ENCODE measurements around the gene ZBTB34.
A peak's percentile ranks its signal among the peaks of the same experiment; 100 is the strongest.

ZBTB34 gene

GRCh38 chr9:126834672-126835071 lies 25.8 kb upstream of the ZBTB34 start:
- no peak for ATAC-seq (replicated peaks)
- no peak overlapping the region for H3K4me3 Mint-ChIP-seq
- H3K9me3 Mint-ChIP-seq = no peaks in the 10 kb centered on the region
- no peaks in the 10 kb centered on the region for H3K27me3 Mint-ChIP-seq
- H3K36me3 Mint-ChIP-seq = peaks cover 37 to 70% of the 10 kb centered on the region in 2 donors
- no peak overlapping the region for H3K27ac Mint-ChIP-seq
- DNase-seq = no peak
- H3K4me1 Mint-ChIP-seq = peaks cover 39 to 58% of the 10 kb centered on the region in 2 donors

DNA sequence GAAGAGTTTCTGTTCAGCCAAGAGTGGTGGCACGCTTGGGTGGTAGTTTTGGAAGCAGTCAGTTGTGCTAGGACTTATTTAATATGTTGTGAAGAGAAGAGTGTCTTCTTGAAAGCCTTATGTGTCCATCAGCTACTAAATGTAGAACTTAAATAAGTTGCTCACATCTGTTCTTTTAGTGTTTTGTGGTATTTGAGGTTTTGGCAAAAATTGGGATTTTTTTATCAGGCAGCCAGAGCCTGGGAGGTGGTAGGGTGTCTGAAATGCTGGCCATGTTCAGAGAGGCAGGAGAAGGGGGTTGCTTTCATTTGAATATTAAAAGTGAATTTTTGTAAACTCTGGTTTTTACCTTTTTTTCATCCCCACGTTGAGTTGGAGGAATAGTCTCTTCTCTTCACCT lies 24.2 kb upstream of the ZBTB34 start:
- Mint-ChIP-seq H3K27me3 (no peaks in the 10 kb centered on the region), H3K27ac (peak overlapping the region; percentile 7), H3K4me3 (no peak overlapping the region), H3K36me3 (peaks cover 32 to 62% of the 10 kb centered on the region in 2 donors), H3K4me1 (peaks cover 41 to 61% of the 10 kb centered on the region in 2 donors), H3K9me3 (no peaks in the 10 kb centered on the region)
- ATAC-seq (replicated peaks) (no peak), DNase-seq (no peak)

DNA sequence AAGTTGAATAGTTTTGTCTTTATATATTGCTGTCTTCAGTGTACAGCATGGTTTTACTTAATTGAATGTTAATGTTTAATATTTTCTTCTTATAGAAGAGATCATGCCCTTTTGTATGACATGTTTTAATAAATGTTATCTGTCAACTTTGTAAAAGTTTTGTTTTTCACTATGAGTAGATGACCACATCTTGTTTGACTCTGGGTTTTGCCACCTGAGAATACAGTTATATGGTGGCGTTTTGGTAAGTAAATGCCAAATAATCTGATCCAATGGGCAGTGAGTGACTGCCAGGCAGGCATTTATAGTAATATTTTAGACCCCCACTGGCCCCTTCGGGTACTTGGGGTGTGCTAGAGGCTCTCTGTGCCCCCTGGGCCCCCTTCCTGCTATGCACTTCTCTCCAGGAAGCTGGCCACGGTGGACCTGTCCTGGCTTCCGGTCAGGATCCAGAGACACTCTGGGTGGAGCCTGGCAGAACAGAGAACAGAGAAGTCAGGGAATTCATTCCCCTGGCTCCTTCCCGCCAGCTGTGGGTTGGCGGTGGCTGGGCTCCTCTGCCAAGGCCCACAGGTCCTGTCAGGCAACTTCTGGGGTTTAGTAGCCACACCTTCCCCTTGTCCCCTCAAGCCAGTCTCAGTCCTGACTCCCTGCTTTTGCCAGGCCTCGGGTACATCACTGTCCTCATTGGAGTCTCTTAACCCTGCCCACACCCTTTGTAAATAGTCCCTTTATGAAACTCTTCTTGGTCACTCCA lies 22.2 kb upstream of the ZBTB34 start:
- Mint-ChIP-seq H3K27me3 (no peaks in the 10 kb centered on the region), H3K4me1 (peaks cover 40 to 62% of the 10 kb centered on the region in 2 donors), H3K4me3 (no peak overlapping the region), H3K9me3 (no peaks in the 10 kb centered on the region), H3K36me3 (peaks cover 20 to 49% of the 10 kb centered on the region in 2 donors), H3K27ac (peak overlapping the region; percentile 59)
- ATAC-seq (replicated peaks) = peak; percentile 54 to 63
- no peak for DNase-seq

- H3K4me3 Mint-ChIP-seq = no peak overlapping the region
- DNase-seq (no peak), ATAC-seq (replicated peaks) (peak in 1 of 2 donors; percentile 53)
- H3K27me3 Mint-ChIP-seq = no peaks in the 10 kb centered on the region
- H3K4me1 Mint-ChIP-seq = peaks cover 38 to 60% of the 10 kb centered on the region in 2 donors
- H3K9me3 Mint-ChIP-seq = no peaks in the 10 kb centered on the region
- H3K36me3 Mint-ChIP-seq = peaks cover 13 to 42% of the 10 kb centered on the region in 2 donors
- peak overlapping the region; percentile 59 for H3K27ac Mint-ChIP-seq
Measured at GRCh38 chr9:126838895-126839294, 21.5 kb upstream of the ZBTB34 start.

DNA sequence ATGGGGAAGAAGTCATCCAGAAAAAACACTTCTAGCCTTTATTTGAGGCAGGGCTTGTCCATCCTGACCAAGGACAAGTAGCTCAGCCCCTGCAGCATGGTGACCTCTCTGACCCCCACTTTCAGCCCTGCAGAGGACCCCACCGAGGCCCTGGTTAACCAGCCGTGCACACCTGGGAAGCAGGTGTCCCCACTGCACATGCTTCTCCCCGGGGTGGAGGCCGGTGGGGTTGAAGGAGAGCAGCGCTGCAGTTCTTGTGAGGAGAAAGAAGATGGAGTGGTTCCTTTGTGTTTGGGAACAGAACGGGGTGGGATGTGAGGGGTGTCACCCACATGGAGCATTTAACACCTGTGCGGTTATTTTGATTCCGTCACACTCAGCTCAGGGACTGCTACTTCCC lies 21.1 kb upstream of the ZBTB34 start:
- Mint-ChIP-seq H3K36me3 (peaks cover 9 to 38% of the 10 kb centered on the region in 2 donors), H3K9me3 (no peaks in the 10 kb centered on the region), H3K27me3 (no peaks in the 10 kb centered on the region), H3K4me1 (peaks cover 37 to 56% of the 10 kb centered on the region in 2 donors), H3K27ac (peak overlapping the region; percentile 39), H3K4me3 (no peak overlapping the region)
- no peak for DNase-seq
- no peak for ATAC-seq (replicated peaks)

DNA sequence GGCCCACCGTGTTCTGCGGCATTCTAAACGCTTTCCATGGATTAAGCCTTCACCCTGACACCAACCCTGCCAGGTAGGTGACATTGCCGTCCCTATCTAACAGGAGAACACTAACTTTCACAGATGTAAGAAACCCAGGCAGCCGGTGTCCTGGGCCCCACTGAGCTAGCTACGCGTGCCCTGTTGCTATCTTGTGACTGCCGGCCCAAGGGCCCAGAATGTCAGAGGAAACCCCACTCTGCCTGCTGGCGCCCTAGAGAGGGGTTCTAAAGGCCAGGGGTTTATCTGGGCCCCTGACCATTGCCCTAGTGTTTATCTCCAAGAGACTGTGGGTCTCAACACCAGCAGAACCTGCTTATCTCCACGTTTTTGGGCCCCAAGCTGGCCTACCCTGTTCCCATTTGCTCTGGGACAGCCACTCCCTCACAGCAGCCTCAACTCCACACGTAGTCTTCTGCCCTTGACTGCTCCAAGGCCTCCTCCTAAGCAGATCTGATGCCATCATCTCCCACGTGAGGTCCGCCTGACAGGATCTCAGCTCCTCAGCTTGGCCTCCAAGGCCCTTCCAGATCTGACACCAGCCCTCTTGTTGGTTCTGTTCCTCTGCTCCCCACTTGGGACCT lies 18.1 kb upstream of the ZBTB34 start:
- Mint-ChIP-seq H3K36me3 (peaks cover 3 to 20% of the 10 kb centered on the region in 2 donors), H3K27me3 (peaks cover 2 to 5% of the 10 kb centered on the region in 2 donors), H3K4me1 (peaks cover 25 to 32% of the 10 kb centered on the region in 2 donors), H3K27ac (no peak overlapping the region), H3K4me3 (no peak overlapping the region), H3K9me3 (no peaks in the 10 kb centered on the region)
- DNase-seq (no peak), ATAC-seq (replicated peaks) (no peak)

GRCh38 chr9:126842977-126843799 lies 17.3 kb upstream of the ZBTB34 start:
- H3K4me3 Mint-ChIP-seq = no peak overlapping the region
- H3K36me3 Mint-ChIP-seq = peaks cover 3 to 20% of the 10 kb centered on the region in 2 donors
- H3K27me3 Mint-ChIP-seq = peaks cover 4 to 10% of the 10 kb centered on the region in 2 donors
- peaks cover 25 to 26% of the 10 kb centered on the region in 2 donors for H3K4me1 Mint-ChIP-seq
- H3K9me3 Mint-ChIP-seq = no peaks in the 10 kb centered on the region
- peak; percentile 86 to 94 for ATAC-seq (replicated peaks)
- no peak for DNase-seq
- no peak overlapping the region for H3K27ac Mint-ChIP-seq

DNA sequence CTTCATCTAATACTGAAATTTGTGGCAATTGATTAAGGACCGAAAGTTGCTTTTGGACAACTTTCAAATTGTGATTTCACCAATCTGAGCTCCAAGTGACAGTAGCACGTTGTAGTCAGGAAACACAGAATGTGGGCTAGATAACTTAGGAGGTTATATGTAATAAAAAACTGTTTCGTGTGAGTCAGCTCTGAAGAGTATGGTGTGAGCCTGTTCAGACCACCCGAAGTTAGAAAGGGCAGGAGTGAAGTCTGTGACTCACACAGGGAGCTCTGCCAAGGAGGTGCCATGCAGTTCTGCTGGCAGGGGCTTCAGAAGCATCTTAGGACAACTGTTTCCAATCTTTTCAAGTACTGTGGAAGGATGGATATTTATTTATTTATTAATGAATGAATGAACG lies 16.4 kb upstream of the ZBTB34 start:
- Mint-ChIP-seq H3K9me3 (no peaks in the 10 kb centered on the region), H3K4me1 (peaks cover 17 to 19% of the 10 kb centered on the region in 2 donors), H3K36me3 (peaks cover under 1 to 11% of the 10 kb centered on the region in 2 donors), H3K27ac (no peak overlapping the region), H3K4me3 (no peak overlapping the region), H3K27me3 (peaks cover 7 to 14% of the 10 kb centered on the region in 2 donors)
- DNase-seq (no peak), ATAC-seq (replicated peaks) (no peak)

DNA sequence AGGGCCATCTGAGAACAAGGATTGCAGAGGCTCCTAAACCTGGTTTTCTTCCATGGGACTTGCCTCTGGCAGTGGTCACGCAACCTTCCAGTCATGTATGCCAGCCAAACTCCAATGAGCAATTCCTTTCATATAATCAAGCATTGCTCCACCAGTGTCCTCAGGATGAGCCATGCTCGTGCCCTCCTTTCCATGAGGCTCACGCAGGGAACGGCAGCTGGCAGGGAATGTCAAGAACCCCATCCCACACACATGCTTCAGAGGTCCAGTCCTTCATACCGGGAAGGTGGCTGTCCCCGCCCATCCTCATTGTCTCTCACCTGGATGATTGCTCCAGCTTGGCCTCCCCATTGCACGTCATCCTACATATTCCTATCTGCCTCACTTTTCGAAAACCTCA lies 13.4 kb upstream of the ZBTB34 start:
- no peak overlapping the region for H3K27ac Mint-ChIP-seq
- ATAC-seq (replicated peaks) = no peak
- no peak overlapping the region for H3K4me3 Mint-ChIP-seq

GRCh38 chr9:126849591-126850225 lies 10.7 kb upstream of the ZBTB34 start:
- no peak overlapping the region for H3K27ac Mint-ChIP-seq

More for the DNA sequence above, 13.4 kb upstream of the ZBTB34 start:
- Mint-ChIP-seq H3K4me1 (peaks cover 9 to 12% of the 10 kb centered on the region in 2 donors), H3K27me3 (peaks cover 19 to 37% of the 10 kb centered on the region in 2 donors), H3K9me3 (no peaks in the 10 kb centered on the region), H3K36me3 (peaks cover 0 to 3% of the 10 kb centered on the region in 2 donors)
- DNase-seq = no peak

GRCh38 chr9:126851286-126851880 lies 9.1 kb upstream of the ZBTB34 start:
- H3K27me3 Mint-ChIP-seq = peaks cover 40 to 62% of the 10 kb centered on the region in 2 donors
- DNase-seq (no peak), ATAC-seq (replicated peaks) (no peak)
- H3K4me1 Mint-ChIP-seq = peaks cover 0 to 6% of the 10 kb centered on the region in 2 donors
- no peaks in the 10 kb centered on the region for H3K9me3 Mint-ChIP-seq
- no peak overlapping the region for H3K27ac Mint-ChIP-seq
- peaks cover 0 to 3% of the 10 kb centered on the region in 2 donors for H3K36me3 Mint-ChIP-seq
- no peak overlapping the region for H3K4me3 Mint-ChIP-seq

More at GRCh38 chr9:126849591-126850225, 10.7 kb upstream of the ZBTB34 start:
- H3K36me3 Mint-ChIP-seq = peaks cover 0 to 3% of the 10 kb centered on the region in 2 donors
- no peak overlapping the region for H3K4me3 Mint-ChIP-seq
- no peak for ATAC-seq (replicated peaks)
- H3K27me3 Mint-ChIP-seq = peaks cover 35 to 54% of the 10 kb centered on the region in 2 donors
- no peaks in the 10 kb centered on the region for H3K9me3 Mint-ChIP-seq
- DNase-seq = no peak
- H3K4me1 Mint-ChIP-seq = peaks cover 0 to 6% of the 10 kb centered on the region in 2 donors

GRCh38 chr9:126852086-126852688 lies 8.3 kb upstream of the ZBTB34 start:
- peaks cover 0 to 6% of the 10 kb centered on the region in 2 donors for H3K4me1 Mint-ChIP-seq
- DNase-seq = no peak
- no peak for ATAC-seq (replicated peaks)
- H3K27ac Mint-ChIP-seq = no peak overlapping the region
- peaks cover 40 to 63% of the 10 kb centered on the region in 2 donors for H3K27me3 Mint-ChIP-seq
- H3K36me3 Mint-ChIP-seq = peaks cover 0 to 3% of the 10 kb centered on the region in 2 donors
- no peak overlapping the region for H3K4me3 Mint-ChIP-seq
- no peaks in the 10 kb centered on the region for H3K9me3 Mint-ChIP-seq

GRCh38 chr9:126853667-126854066 lies 6.8 kb upstream of the ZBTB34 start:
- DNase-seq (no peak), ATAC-seq (replicated peaks) (no peak)
- Mint-ChIP-seq H3K4me1 (peaks cover 0 to 2% of the 10 kb centered on the region in 2 donors), H3K27ac (no peak overlapping the region), H3K27me3 (peaks cover 34 to 58% of the 10 kb centered on the region in 2 donors), H3K9me3 (no peaks in the 10 kb centered on the region), H3K4me3 (no peak overlapping the region), H3K36me3 (no peaks in the 10 kb centered on the region)

Data from stimulated activated naive B cell treated with anti-CD40 and anti-IgM and Interleukin-4, amounts not matched to agents 10 μg/mL and 1 μg/mL and 100 μg/mL, for 72 hours (primary cell).